Kidney epithelial cell (primary cell): ENCODE results near the gene TWIST1. TPM values are rescaled to one million over a fixed set of nuclear protein-coding genes. Genes with fewer than 3 reads are reported as not detected.

Experiments used
- DNase-seq: peaks from one replicate; pipeline ENCODE4 v3.0.0-alpha.2; 2010; ENCODE audit warnings: low read depth
- H3K27me3 ChIP-seq: 2 replicates; pipeline ENCODE4 v1.6.0; 2011; ENCODE audit warnings: low read length; ENCODE audit not compliant: control insufficient read depth, insufficient read depth
- H3K36me3 ChIP-seq: 2 replicates; pipeline ENCODE4 v1.5.1; 2011; ENCODE audit warnings: low read length; ENCODE audit not compliant: control insufficient read depth, insufficient read depth
- H3K4me3 ChIP-seq: 2 replicates; pipeline ENCODE4 v1.5.1; 2011; ENCODE audit warnings: low read depth, mild to moderate bottlenecking, control low read depth, low read length
- total RNA-seq: library from RNA; depleted of rRNA; stranded (reverse); fragments of >200 nt; gene quantifications from 2 replicates; pipeline ENCODE4 v1.2.3, GENCODE V29; 2015
- TF ChIP-seq, protein P1 (sequence below): IDR thresholded peaks from 2 replicates; pipeline ENCODE4 v1.5.1; 2011; ENCODE audit warnings: mild to moderate bottlenecking, moderate library complexity, low read length, control low read depth, inconsistent platforms; ENCODE audit not compliant: insufficient read depth, poor library complexity, severe bottlenecking

The TWIST1 gene
- total RNA-seq, 1 donor from 2014 or later, result 6.3 TPM

DNA sequence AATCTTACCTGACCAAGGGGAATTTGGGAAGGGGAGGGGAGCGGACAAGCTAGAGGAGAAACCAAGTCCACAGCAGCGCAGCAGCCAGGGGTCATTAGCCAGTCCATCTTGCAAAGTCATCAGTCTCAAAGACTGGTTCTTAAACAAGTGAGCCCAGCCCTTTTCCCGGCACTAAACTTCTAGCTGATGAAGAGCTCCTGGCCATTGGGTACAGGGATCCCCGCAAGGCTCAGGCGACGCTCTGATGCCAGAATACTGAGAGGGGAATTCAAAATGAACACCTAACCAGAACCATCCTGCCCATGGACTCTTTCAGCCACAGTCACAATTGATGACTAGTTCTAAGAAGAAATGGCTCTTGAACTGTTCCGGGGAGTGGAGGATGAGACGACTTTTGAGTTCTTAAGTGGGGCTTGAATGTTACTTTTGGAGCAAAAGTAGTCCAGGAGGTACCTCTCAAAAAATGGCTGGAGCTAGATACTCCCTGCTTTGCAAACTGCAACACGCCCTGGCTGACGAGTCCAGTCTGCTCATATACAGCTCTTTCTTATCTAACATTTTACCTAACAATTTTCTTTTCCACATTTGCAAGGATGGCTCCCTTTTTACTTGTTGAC is 2.5 kb upstream of the TWIST1 start:
- TF ChIP-seq, protein P1, sequence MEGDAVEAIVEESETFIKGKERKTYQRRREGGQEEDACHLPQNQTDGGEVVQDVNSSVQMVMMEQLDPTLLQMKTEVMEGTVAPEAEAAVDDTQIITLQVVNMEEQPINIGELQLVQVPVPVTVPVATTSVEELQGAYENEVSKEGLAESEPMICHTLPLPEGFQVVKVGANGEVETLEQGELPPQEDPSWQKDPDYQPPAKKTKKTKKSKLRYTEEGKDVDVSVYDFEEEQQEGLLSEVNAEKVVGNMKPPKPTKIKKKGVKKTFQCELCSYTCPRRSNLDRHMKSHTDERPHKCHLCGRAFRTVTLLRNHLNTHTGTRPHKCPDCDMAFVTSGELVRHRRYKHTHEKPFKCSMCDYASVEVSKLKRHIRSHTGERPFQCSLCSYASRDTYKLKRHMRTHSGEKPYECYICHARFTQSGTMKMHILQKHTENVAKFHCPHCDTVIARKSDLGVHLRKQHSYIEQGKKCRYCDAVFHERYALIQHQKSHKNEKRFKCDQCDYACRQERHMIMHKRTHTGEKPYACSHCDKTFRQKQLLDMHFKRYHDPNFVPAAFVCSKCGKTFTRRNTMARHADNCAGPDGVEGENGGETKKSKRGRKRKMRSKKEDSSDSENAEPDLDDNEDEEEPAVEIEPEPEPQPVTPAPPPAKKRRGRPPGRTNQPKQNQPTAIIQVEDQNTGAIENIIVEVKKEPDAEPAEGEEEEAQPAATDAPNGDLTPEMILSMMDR, result no peak
- DNase-seq, result no peak
- Histone ChIP-seq H3K27me3 (peaks cover 52% of the 10 kb centered on the region), H3K36me3 (no peaks in the 10 kb centered on the region), H3K4me3 (no peak overlapping the region)

DNA sequence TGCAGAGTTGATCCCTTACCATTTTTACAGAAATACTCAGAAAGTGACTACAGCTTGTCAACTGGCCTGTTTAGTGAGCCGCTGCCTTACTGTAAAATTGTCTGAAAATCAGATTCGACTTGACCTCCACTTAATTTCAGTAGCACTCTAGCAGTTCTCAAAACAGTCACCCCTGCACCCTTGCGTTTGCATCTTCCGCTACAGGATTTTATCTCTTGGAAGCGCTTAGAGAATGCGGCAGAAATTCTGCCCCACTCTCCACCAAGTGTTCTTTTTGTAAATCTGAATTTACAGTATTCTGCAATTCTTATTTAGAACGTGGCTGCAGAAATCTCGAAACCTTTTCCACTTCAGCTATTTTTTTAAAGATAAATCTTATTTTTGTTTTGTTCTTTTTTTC is 1.9 kb upstream of the TWIST1 start:
- DNase-seq, result no peak
- H3K27me3 ChIP-seq, result peaks cover 52% of the 10 kb centered on the region
- H3K4me3 ChIP-seq, result no peak overlapping the region
- TF ChIP-seq, protein P1, result no peak
- H3K36me3 ChIP-seq, result no peaks in the 10 kb centered on the region

DNA sequence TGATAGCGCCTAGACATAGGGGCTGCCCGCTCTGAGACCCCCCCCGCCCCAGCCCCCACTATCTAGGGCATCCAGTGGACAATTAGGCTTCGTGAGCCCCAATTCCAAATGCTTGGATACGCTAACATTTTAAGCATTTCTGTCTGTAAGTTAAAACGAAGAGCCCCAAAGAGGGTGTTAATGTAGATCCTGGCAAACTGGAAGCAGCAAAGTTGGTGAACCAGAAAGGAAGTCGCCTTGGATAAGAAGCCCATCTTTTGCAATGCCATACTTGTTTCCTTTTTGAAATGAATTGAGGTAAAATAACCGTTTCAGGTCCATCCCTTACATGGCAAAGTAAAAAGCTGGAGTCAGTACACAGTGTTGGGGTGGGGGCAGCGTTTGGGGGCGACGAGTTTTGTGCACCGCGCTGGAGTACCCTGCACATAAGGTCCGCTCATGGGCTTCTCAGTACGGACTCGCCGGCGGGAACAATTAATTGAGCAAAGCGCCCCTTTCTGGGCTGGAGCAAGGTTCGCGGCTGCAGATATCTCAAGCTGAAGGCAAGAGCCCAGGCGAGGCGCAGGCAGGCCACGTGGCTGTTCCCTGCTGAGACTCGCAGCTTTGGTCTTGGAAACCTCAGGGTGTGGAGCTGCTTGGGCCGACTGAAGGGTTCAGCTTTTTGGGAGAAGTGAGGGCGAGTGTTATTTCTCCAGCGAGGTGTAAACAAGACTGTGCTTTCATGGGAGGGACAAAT is 1.4 kb upstream of the TWIST1 start:
- H3K27me3 ChIP-seq, result peaks cover 50% of the 10 kb centered on the region
- TF ChIP-seq, protein P1, result no peak
- H3K36me3 ChIP-seq, result no peaks in the 10 kb centered on the region
- H3K4me3 ChIP-seq, result no peak overlapping the region
- DNase-seq, result no peak

DNA sequence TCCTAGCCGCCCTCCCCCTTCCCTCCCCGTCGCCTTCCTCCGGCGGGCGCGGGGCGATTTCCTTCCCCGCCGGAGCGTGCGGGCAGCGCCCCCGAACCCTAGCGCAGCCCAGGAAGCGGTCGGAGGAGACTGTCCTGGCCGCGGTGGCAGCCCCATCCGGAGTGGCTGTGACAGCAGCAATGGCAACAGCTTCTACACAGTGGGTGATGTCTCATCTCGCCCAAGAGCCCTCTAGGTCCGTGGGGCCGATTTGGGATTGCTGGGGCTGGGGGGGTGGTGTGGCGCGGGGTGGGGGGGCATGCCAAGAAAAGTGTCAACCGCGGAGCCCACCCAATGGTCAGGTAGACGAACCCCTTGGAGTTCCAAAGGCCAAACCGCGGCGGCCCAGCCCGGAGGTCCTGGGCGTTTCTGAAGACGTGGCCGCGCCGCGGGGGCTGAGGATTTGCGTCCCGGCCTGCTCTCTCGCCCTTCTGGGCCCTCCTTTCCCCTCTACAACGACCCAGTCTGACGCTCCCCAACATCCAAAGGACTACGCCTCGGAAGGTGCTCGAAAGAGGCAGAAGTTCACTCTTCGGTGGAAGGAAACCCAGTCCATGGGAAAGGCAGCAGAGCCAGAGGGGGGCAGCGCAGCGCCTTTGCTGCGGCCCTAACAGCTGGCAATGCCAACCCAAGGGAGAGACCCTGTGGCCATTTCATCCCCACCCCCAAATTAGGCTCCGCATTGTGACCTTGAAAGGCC is 603 bp upstream of the TWIST1 start:
- Histone ChIP-seq H3K4me3 (peak overlapping the region; percentile 31), H3K27me3 (peaks cover 56% of the 10 kb centered on the region), H3K36me3 (no peaks in the 10 kb centered on the region)
- no peak for DNase-seq
- TF ChIP-seq, protein P1, result no peak

DNA sequence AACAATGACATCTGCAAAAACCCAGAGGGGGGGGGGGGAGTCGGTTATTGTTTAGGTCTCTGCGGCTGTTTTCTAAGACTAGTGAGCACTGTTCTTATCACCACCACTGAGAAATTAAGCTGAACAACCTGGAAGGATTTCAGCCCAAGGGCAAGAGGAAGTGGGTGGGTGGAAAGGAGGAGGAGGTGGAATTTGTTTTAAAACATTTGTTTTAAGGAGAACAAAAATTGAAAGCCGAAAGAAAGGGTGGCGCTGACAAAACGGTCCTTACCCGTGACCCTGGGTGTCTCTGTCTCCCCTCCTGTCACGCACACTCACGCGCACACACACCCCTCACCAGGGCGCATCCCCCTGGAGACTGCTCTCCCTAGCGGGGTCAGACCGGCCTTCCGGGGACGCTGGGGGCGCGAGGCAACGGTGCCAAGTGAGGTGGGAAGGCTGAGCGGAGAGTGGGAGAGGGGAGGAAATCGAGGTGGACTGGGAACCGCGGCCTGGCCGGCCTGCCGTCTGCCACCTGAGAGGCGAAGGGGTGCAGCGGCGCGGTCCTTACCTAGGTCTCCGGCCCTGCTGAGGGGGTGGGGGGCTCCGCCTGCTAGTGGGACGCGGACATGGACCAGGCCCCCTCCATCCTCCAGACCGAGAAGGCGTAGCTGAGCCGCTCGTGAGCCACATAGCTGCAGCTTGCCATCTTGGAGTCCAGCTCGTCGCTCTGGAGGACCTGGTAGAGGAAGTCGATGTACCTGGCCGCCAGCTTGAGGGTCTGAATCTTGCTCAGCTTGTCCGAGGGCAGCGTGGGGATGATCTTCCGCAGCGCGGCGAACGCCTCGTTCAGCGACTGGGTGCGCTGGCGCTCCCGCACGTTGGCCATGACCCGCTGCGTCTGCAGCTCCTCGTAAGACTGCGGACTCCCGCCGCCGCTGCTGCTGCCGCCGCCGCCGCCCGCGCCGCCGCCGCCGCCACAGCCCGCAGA is 1.0 kb downstream of the TWIST1 start:
- H3K27me3 ChIP-seq, result peaks cover 72% of the 10 kb centered on the region
- DNase-seq, result no peak
- H3K36me3 ChIP-seq, result no peaks in the 10 kb centered on the region
- peak overlapping the region; percentile 39 for H3K4me3 ChIP-seq
- TF ChIP-seq, protein P1, result no peak
